ENCODE results near the gene C3orf33.

The C3orf33 gene

DNA sequence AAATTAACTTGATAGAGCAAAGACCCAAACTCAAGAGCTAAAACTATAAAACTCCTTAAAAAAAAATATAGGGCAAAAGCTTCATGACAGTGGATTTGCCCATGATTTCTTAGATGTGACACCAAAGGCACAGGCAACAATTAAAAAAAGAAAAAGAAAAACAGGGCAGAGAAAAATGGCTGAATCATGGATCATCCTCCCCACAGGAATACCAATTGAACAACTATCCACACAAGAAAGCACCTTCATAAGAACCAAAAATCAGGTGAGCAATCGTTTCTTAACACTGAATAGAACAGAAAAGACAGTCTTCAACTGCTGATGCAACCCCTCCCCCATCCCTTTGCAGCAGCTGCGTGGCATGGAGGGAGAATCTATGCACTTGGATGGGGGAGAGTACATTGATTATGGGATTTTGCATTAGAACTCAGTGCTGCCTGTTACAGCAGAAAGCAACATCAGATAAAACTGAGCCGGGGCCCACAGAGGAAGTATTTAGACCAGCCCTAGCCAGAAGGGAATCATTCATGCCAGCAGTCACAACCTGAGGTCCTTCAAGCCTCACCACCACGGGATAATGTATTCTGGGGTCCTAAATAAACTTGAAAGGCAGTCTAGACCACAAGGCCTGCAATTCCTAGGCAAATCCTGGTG, 15.7 kb downstream of the C3orf33 start:
- H3K27me3 ChIP-seq (ENCODE audit: control insufficient read depth in 5 of 5, insufficient read depth in 4 of 5, low read length in 5 of 5), result no peaks in the 10 kb centered on the region
- no peak overlapping the region for H3K9ac ChIP-seq (ENCODE audit: low read length in 5 of 5)
- no peak overlapping the region for H3K27ac ChIP-seq (ENCODE audit: low read depth, low read length)
- H3K9me3 ChIP-seq (ENCODE audit: control insufficient read depth in 5 of 5, low read length in 5 of 5), result no peaks in the 10 kb centered on the region
- no peaks in the 10 kb centered on the region for H3K4me1 ChIP-seq (ENCODE audit: control insufficient read depth in 5 of 5, insufficient read depth in 5 of 5, low read length in 5 of 5)
- H3K36me3 ChIP-seq (ENCODE audit: control insufficient read depth in 5 of 5, insufficient read depth in 5 of 5, low read length in 5 of 5), result peaks cover 0 to 11% (median 7%) of the 10 kb centered on the region in 5 donors
- no peak overlapping the region for H3K4me3 ChIP-seq (ENCODE audit: low read depth in 1 of 5, low read length in 5 of 5)

DNA sequence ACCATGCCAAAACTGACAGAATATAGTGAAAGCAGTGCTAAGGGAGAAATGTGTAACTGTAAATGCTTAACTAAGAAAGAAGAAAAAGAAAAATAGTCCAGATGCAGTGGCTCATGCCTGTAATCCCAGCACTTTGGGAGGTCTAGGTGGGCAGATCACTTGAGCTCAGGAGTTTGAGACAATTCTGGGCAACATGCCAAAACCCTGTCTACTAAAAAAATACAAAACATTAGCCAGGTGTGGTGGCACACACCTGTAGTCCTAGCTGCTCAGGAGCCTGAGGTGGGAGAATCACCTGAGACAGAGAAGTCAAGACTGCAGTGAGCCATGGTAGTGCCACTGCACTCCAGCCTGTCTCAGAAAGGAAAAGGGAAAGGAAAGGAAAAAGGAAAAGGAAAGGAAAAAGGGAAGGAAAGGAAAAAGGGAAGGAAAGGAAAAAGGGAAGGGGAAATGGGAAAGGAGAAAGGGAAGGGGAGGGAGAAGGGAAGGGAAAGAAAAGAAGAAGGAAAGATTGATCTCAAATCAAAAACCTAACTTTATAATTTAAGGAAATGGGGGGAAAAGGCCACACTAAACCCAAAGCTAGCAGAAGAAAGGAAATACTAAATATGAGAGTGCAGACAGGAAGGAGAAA, 20.3 kb downstream of the C3orf33 start:
- Histone ChIP-seq H3K36me3 (ENCODE audit: control insufficient read depth in 5 of 5, insufficient read depth in 5 of 5, low read length in 5 of 5) (peaks cover 0 to 5% (median under 1%) of the 10 kb centered on the region in 5 donors), H3K9me3 (ENCODE audit: control insufficient read depth in 5 of 5, low read length in 5 of 5) (peaks cover 0 to 7% (median 3%) of the 10 kb centered on the region in 5 donors), H3K4me1 (ENCODE audit: control insufficient read depth in 5 of 5, insufficient read depth in 5 of 5, low read length in 5 of 5) (no peaks in the 10 kb centered on the region), H3K9ac (ENCODE audit: low read length in 5 of 5) (no peak overlapping the region), H3K4me3 (ENCODE audit: low read depth in 1 of 5, low read length in 5 of 5) (no peak overlapping the region), H3K27me3 (ENCODE audit: control insufficient read depth in 5 of 5, insufficient read depth in 4 of 5, low read length in 5 of 5) (no peaks in the 10 kb centered on the region), H3K27ac (ENCODE audit: low read depth, low read length) (no peak overlapping the region)

DNA sequence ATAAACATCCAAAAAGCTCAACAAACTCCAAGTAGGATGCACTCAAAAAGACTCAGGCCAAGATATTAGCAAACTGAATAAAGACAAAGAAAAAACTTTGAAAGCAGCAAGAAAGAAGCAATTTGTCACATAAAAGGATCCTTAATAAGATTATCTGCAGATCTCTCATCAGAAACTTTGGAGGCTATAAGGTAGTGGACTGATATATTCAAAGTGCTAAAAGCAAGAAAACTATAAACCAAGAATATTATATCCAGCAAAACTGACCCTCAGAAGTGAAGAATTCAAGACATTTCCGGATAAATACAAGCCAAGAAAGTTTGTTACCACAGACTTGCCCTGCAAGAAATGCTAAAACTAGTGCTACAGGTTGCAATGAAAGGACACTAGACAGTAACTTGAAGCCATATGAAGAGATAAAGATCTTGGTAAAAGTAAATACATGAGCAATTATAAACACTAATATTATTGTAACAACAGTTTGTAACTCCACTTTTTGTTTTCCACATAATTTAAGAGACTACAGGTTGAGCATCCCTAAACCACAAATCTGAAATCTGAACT, 23.6 kb downstream of the C3orf33 start:
- Histone ChIP-seq H3K27ac (ENCODE audit: low read depth, low read length) (no peak overlapping the region), H3K27me3 (ENCODE audit: control insufficient read depth in 5 of 5, insufficient read depth in 4 of 5, low read length in 5 of 5) (no peaks in the 10 kb centered on the region), H3K4me3 (ENCODE audit: low read depth in 1 of 5, low read length in 5 of 5) (no peak overlapping the region), H3K4me1 (ENCODE audit: control insufficient read depth in 5 of 5, insufficient read depth in 5 of 5, low read length in 5 of 5) (peaks cover 0 to 6% (median 0%) of the 10 kb centered on the region in 5 donors), H3K36me3 (ENCODE audit: control insufficient read depth in 5 of 5, insufficient read depth in 5 of 5, low read length in 5 of 5) (peaks cover 0 to 10% (median 3%) of the 10 kb centered on the region in 5 donors), H3K9me3 (ENCODE audit: control insufficient read depth in 5 of 5, low read length in 5 of 5) (peaks cover 0 to 7% (median 3%) of the 10 kb centered on the region in 5 donors), H3K9ac (ENCODE audit: low read length in 5 of 5) (no peak overlapping the region)

DNA sequence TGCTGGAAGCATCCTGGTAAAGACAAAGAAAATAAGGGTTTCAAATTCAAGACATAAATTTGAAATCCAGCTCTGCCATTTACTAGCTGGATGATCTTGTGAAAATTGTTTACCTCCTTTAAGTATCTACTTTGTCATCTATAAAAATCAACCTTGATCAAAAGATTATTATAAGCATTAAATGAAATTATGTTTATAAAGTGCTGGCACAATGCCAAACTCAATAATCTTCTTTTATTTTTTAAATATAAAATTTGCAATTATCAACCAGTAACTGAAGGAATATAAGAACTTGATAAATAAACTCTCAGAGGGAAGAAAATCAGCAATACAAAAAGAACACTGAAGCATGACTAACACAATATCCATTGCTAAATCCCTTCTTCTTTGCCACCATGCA, 25.8 kb downstream of the C3orf33 start:
- no peaks in the 10 kb centered on the region for H3K27me3 ChIP-seq (ENCODE audit: control insufficient read depth in 5 of 5, insufficient read depth in 4 of 5, low read length in 5 of 5)
- H3K27ac ChIP-seq (ENCODE audit: low read depth, low read length), result no peak overlapping the region
- H3K4me1 ChIP-seq (ENCODE audit: control insufficient read depth in 5 of 5, insufficient read depth in 5 of 5, low read length in 5 of 5), result peaks cover 0 to 6% (median 0%) of the 10 kb centered on the region in 5 donors
- no peak overlapping the region for H3K9ac ChIP-seq (ENCODE audit: low read length in 5 of 5)
- H3K36me3 ChIP-seq (ENCODE audit: control insufficient read depth in 5 of 5, insufficient read depth in 5 of 5, low read length in 5 of 5), result peaks cover 0 to 10% (median 3%) of the 10 kb centered on the region in 5 donors
- H3K4me3 ChIP-seq (ENCODE audit: low read depth in 1 of 5, low read length in 5 of 5), result no peak overlapping the region
- peaks cover 0 to 7% (median 3%) of the 10 kb centered on the region in 5 donors for H3K9me3 ChIP-seq (ENCODE audit: control insufficient read depth in 5 of 5, low read length in 5 of 5)

DNA sequence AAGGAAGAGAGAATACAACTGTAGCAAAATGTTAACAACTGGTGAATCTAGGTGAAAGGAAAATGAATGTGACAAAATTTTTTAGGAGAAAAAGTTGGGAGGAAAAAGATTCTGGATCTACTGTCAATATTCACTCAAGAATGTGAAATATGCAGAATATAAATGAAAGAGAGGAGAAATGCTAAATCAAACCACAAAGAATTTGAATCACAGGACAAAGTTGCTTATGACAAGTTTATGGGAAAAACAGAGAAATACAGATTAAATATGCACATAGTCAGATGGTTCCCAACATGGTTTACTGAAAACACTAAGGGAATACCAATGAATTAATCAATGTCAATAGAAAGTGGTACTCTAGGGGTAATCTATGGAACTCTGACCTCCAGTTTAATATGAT, 27.6 kb downstream of the C3orf33 start:
- H3K27ac ChIP-seq (ENCODE audit: low read depth, low read length), result no peak overlapping the region
- H3K9ac ChIP-seq (ENCODE audit: low read length in 5 of 5), result no peak overlapping the region
- peaks cover 0 to 7% (median 3%) of the 10 kb centered on the region in 5 donors for H3K9me3 ChIP-seq (ENCODE audit: control insufficient read depth in 5 of 5, low read length in 5 of 5)
- H3K36me3 ChIP-seq (ENCODE audit: control insufficient read depth in 5 of 5, insufficient read depth in 5 of 5, low read length in 5 of 5), result peaks cover 3 to 12% (median 10%) of the 10 kb centered on the region in 5 donors
- H3K4me1 ChIP-seq (ENCODE audit: control insufficient read depth in 5 of 5, insufficient read depth in 5 of 5, low read length in 5 of 5), result peaks cover 0 to 6% (median 0%) of the 10 kb centered on the region in 5 donors
- H3K27me3 ChIP-seq (ENCODE audit: control insufficient read depth in 5 of 5, insufficient read depth in 4 of 5, low read length in 5 of 5), result no peaks in the 10 kb centered on the region
- H3K4me3 ChIP-seq (ENCODE audit: low read depth in 1 of 5, low read length in 5 of 5), result no peak overlapping the region

DNA sequence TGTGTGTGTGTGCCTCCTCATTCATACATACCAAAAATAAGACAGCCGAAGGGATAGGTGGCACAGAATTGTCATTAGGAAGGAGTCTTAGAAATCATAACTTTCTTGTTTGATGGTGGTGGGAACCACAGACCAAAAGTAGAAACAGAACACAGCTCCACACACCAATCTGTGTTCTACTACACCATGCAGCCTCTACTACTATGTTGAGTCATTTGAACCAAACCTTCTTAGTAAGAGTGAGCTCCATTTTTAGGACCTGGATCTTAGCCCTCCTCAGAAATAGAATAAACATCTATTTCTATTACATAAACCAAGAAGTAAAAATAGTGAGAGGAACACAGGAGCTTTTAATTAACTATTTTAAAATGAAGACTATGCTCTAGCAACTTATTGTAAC, 33.3 kb downstream of the C3orf33 start:
- H3K9ac ChIP-seq (ENCODE audit: low read length in 5 of 5), result no peak overlapping the region
- no peaks in the 10 kb centered on the region for H3K4me1 ChIP-seq (ENCODE audit: control insufficient read depth in 5 of 5, insufficient read depth in 5 of 5, low read length in 5 of 5)
- H3K9me3 ChIP-seq (ENCODE audit: control insufficient read depth in 5 of 5, low read length in 5 of 5), result peaks cover 0 to 4% (median 0%) of the 10 kb centered on the region in 5 donors
- no peak overlapping the region for H3K4me3 ChIP-seq (ENCODE audit: low read depth in 1 of 5, low read length in 5 of 5)
- H3K27ac ChIP-seq (ENCODE audit: low read depth, low read length), result no peak overlapping the region
- H3K36me3 ChIP-seq (ENCODE audit: control insufficient read depth in 5 of 5, insufficient read depth in 5 of 5, low read length in 5 of 5), result peaks cover 0 to 16% (median 10%) of the 10 kb centered on the region in 5 donors
- H3K27me3 ChIP-seq (ENCODE audit: control insufficient read depth in 5 of 5, insufficient read depth in 4 of 5, low read length in 5 of 5), result no peaks in the 10 kb centered on the region

DNA sequence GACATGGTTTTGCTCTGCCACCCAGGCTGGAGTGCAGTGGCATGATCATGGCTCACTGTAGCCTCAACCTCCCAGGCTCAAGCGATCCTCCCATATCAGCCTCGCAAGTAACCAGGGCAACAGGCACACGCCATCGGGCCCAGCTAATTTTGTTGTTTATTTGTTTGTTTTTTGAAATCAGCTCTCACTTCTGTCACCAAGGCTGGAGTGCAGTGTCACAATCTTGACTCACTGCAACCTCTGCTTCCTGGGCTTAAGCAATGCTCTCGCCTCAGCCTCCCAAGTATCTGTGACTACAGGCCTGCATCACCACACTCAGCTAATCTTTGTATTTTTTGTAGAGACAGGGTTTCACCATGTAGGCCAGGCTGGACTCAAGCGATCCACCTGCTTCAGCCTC, 35.0 kb downstream of the C3orf33 start:
- H3K4me3 ChIP-seq (ENCODE audit: low read depth in 1 of 5, low read length in 5 of 5), result no peak overlapping the region
- peaks cover 3 to 20% (median 10%) of the 10 kb centered on the region in 5 donors for H3K36me3 ChIP-seq (ENCODE audit: control insufficient read depth in 5 of 5, insufficient read depth in 5 of 5, low read length in 5 of 5)
- H3K27me3 ChIP-seq (ENCODE audit: control insufficient read depth in 5 of 5, insufficient read depth in 4 of 5, low read length in 5 of 5), result no peaks in the 10 kb centered on the region
- no peak overlapping the region for H3K27ac ChIP-seq (ENCODE audit: low read depth, low read length)
- H3K4me1 ChIP-seq (ENCODE audit: control insufficient read depth in 5 of 5, insufficient read depth in 5 of 5, low read length in 5 of 5), result no peaks in the 10 kb centered on the region
- peaks cover 0 to 4% (median 0%) of the 10 kb centered on the region in 5 donors for H3K9me3 ChIP-seq (ENCODE audit: control insufficient read depth in 5 of 5, low read length in 5 of 5)
- H3K9ac ChIP-seq (ENCODE audit: low read length in 5 of 5), result no peak overlapping the region

DNA sequence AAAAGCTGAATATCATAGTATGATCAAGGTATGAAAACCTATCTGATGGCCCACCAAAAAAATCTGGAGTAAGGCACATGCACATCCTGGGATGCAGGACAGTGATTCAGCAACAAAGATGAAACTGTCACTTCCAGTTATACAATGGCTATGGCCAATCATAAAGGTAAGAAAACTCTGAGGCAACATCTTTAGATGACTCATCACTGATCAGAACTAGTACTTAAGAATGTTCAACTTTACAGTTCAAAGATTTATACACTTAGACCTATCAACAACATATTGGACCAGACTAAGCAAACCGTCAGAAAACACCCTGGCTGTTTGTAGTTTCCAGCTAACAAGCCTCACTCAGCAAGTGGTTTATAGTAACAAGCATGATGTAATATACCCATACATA, 39.9 kb downstream of the C3orf33 start:
- no peak overlapping the region for H3K27ac ChIP-seq (ENCODE audit: low read depth, low read length)
- H3K4me1 ChIP-seq (ENCODE audit: control insufficient read depth in 5 of 5, insufficient read depth in 5 of 5, low read length in 5 of 5), result no peaks in the 10 kb centered on the region
- H3K36me3 ChIP-seq (ENCODE audit: control insufficient read depth in 5 of 5, insufficient read depth in 5 of 5, low read length in 5 of 5), result peaks cover 2 to 14% (median 4%) of the 10 kb centered on the region in 5 donors
- H3K9me3 ChIP-seq (ENCODE audit: control insufficient read depth in 5 of 5, low read length in 5 of 5), result peaks cover 0 to 4% (median 0%) of the 10 kb centered on the region in 5 donors
- no peak overlapping the region for H3K4me3 ChIP-seq (ENCODE audit: low read depth in 1 of 5, low read length in 5 of 5)
- no peaks in the 10 kb centered on the region for H3K27me3 ChIP-seq (ENCODE audit: control insufficient read depth in 5 of 5, insufficient read depth in 4 of 5, low read length in 5 of 5)
- H3K9ac ChIP-seq (ENCODE audit: low read length in 5 of 5), result no peak overlapping the region

DNA sequence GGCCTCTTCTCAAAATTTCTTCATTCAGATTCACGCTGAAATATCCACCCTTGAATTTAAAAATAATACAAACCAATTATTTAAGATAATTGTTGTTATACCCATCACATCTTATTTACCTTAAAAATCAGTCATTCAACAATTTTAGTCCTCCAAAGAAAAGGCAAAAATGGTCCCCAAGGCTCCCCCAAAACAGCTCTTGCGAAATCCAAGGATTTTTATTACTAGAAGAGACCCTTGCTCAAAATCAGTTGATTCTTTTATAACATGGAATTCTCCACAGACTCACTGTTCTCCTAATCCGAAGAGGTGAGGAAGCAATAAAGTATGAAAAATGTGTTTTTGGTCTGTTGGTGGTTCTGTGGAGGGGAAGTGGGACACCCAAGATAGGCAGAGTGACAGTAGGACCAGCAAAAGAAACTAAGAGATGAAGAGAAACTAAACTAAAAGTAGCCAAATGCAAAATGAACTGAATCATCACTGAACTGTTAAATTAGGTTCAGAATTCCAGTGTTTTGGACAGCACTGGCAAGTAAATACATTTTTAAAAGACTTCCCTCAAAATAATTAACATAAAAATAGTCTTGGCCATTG, 42.1 kb downstream of the C3orf33 start:
- Histone ChIP-seq H3K27ac (ENCODE audit: low read depth, low read length) (no peak overlapping the region), H3K9ac (ENCODE audit: low read length in 5 of 5) (no peak overlapping the region), H3K36me3 (ENCODE audit: control insufficient read depth in 5 of 5, insufficient read depth in 5 of 5, low read length in 5 of 5) (peaks cover 0 to 7% (median 4%) of the 10 kb centered on the region in 5 donors), H3K9me3 (ENCODE audit: control insufficient read depth in 5 of 5, low read length in 5 of 5) (no peaks in the 10 kb centered on the region), H3K4me1 (ENCODE audit: control insufficient read depth in 5 of 5, insufficient read depth in 5 of 5, low read length in 5 of 5) (no peaks in the 10 kb centered on the region), H3K4me3 (ENCODE audit: low read depth in 1 of 5, low read length in 5 of 5) (no peak overlapping the region), H3K27me3 (ENCODE audit: control insufficient read depth in 5 of 5, insufficient read depth in 4 of 5, low read length in 5 of 5) (no peaks in the 10 kb centered on the region)

DNA sequence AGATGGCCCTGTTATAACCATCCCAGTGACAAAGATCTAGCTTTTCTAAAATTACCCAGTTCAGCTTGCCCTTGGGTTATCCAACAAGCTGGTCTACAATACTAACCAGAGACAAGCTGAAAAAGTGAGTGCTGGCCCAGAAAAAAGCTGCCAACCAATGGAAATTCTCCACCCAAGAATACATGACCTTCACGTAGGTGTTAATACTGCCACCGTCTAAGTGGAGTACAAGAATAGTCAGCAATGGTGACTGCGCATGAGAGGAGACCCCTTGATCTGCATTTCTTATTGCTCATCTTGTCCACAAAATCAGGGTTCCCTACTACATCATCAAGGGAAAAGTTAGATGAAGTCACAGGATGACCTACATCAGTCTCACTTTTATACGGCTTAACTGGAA, 45.4 kb downstream of the C3orf33 start:
- H3K27ac ChIP-seq (ENCODE audit: low read depth, low read length), result no peak overlapping the region
- peaks cover 0 to 3% (median 0%) of the 10 kb centered on the region in 5 donors for H3K36me3 ChIP-seq (ENCODE audit: control insufficient read depth in 5 of 5, insufficient read depth in 5 of 5, low read length in 5 of 5)
- H3K9me3 ChIP-seq (ENCODE audit: control insufficient read depth in 5 of 5, low read length in 5 of 5), result no peaks in the 10 kb centered on the region

More for the DNA sequence above, 45.4 kb downstream of the C3orf33 start:
- no peaks in the 10 kb centered on the region for H3K27me3 ChIP-seq (ENCODE audit: control insufficient read depth in 5 of 5, insufficient read depth in 4 of 5, low read length in 5 of 5)
- no peak overlapping the region for H3K9ac ChIP-seq (ENCODE audit: low read length in 5 of 5)
- H3K4me3 ChIP-seq (ENCODE audit: low read depth in 1 of 5, low read length in 5 of 5), result no peak overlapping the region
- H3K4me1 ChIP-seq (ENCODE audit: control insufficient read depth in 5 of 5, insufficient read depth in 5 of 5, low read length in 5 of 5), result no peaks in the 10 kb centered on the region

Data from subcutaneous abdominal adipose tissue (tissue), 5 donors.